ENCODE measurements around the gene AGAP1.

AGAP1 gene

DNA sequence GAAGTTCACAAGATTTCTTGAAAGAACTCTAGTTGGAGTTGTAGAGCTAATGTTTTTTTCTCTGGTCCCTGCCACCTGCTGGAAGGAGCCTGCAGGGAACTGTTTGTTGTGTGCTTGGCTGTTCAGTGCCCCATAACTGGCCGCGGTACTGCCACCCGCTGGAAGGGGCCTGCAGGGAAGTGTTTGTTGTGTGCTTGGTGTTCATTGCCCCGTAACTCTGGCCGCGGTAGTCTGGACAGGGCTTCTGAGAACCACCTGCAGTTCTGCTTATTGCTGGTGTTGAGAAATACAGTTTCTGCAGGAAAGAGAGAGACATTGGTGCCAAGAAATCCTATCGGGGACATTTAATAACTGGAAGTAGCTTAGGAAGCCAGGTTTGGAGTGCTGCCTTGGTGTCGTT, 58.1 kb downstream of the AGAP1 start:
- Histone ChIP-seq H3K4me1 (peaks cover 75% of the 10 kb centered on the region), H3K36me3 (no peaks in the 10 kb centered on the region), H4K20me1 (peaks cover 99% of the 10 kb centered on the region), H3K9me3 (no peaks in the 10 kb centered on the region), H3K27me3 (no peaks in the 10 kb centered on the region), H3K4me2 (peak overlapping the region; percentile 52), H3K27ac (no peak overlapping the region), H3K4me3 (no peak overlapping the region), H3K9ac (no peak overlapping the region)
- no peak for TF ChIP-seq Cebpa-rat (IDR thresholded peaks at IDR 0.05)

- Histone ChIP-seq H3K36me3 (no peaks in the 10 kb centered on the region), H4K20me1 (peaks cover 100% of the 10 kb centered on the region), H3K4me1 (peaks cover 74% of the 10 kb centered on the region), H3K9ac (no peak overlapping the region), H3K27me3 (no peaks in the 10 kb centered on the region), H3K27ac (no peak overlapping the region), H3K4me2 (peak overlapping the region; percentile 52), H3K4me3 (no peak overlapping the region), H3K9me3 (no peaks in the 10 kb centered on the region)
- no peak for TF ChIP-seq Cebpa-rat (IDR thresholded peaks at IDR 0.05)
These were observed 58.8 kb downstream of the AGAP1 start for GRCh38 chr2:235552671-235553070.

DNA sequence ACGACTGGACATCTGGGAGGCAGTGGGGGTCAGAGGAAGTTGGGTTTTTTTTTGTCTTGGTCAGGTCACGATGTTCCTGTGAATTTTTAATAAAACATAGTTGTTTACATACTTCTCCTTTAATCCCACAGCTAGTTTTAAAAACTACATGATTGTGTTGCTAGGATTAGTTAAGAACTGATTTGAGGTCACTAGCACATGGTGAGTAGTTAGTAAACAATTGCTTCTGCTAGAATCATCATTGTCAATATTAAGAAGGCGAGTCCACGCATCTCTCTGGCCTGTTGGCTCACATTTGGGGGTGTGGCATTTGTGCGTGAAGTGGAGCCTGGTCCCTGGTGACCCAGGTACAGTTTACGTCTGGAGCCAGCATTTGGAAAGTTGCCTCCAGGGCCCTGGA, 59.4 kb downstream of the AGAP1 start:
- 0 out of 2 replicates have a peak overlapping the region, but pooled peaks have one; percentile 64 for H3K4me2 ChIP-seq

DNA sequence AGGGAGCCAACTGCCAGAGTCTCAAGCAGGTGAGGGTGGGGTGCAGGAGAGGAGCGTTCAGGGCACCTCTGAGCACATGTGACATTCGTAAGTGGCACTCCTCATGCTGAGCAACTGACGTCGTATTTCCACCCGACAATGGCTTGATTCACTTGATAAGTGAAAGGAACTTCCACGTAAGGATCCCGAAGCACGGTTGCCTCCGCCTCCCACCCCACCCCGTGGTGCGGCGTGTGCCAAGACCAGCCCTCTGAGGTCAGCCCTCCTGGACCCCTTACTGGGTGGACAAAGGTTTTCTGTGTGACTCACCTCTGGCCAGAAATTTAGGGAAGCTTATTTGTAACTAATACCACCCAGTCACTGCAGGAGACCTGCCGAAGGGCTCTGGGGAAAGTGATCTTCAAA, 59.9 kb downstream of the AGAP1 start:
- Histone ChIP-seq H3K9me3 (no peaks in the 10 kb centered on the region), H3K4me1 (peaks cover 75% of the 10 kb centered on the region), H3K9ac (no peak overlapping the region), H4K20me1 (peaks cover 100% of the 10 kb centered on the region), H3K4me3 (no peak overlapping the region), H3K4me2 (peak overlapping the region; percentile 64; the same call in 1 of the 2 replicates), H3K27ac (no peak overlapping the region), H3K36me3 (no peaks in the 10 kb centered on the region), H3K27me3 (no peaks in the 10 kb centered on the region)
- no peak for TF ChIP-seq Cebpa-rat (IDR thresholded peaks at IDR 0.05)

More for the DNA sequence above, 59.4 kb downstream of the AGAP1 start:
- Histone ChIP-seq H4K20me1 (peaks cover 100% of the 10 kb centered on the region), H3K4me3 (no peak overlapping the region), H3K36me3 (no peaks in the 10 kb centered on the region), H3K9me3 (no peaks in the 10 kb centered on the region), H3K4me1 (peaks cover 74% of the 10 kb centered on the region), H3K9ac (no peak overlapping the region), H3K27ac (no peak overlapping the region), H3K27me3 (no peaks in the 10 kb centered on the region)
- TF ChIP-seq Cebpa-rat (IDR thresholded peaks at IDR 0.05) = no peak

DNA sequence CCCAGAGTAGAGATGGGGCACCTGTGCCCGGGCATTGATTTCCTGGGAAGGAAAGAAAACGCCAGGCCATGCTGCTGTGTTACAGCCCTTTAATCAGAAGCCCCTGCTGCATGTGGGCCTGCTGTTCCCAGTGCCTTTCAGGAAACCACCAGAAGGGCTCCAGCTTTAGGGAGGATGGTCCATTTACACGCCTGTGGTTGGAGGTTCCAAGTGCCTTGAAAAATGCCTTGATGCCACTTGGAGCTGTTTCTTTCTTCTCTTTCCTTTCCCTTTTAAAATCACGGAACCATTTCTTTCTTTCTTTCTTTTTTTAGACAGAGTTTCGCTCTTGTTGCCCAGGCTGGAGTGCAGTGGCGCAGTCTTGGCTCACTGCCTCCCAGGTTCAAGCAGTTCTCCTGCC, 60.5 kb downstream of the AGAP1 start:
- peak overlapping the region; percentile 64 for H3K4me2 ChIP-seq
- no peak overlapping the region for H3K27ac ChIP-seq
- H3K9me3 ChIP-seq = no peaks in the 10 kb centered on the region
- TF ChIP-seq Cebpa-rat (IDR thresholded peaks at IDR 0.05) = no peak
- H3K4me3 ChIP-seq = no peak overlapping the region
- no peak overlapping the region for H3K9ac ChIP-seq
- peaks cover 100% of the 10 kb centered on the region for H4K20me1 ChIP-seq
- no peaks in the 10 kb centered on the region for H3K27me3 ChIP-seq
- H3K36me3 ChIP-seq = no peaks in the 10 kb centered on the region
- peaks cover 76% of the 10 kb centered on the region for H3K4me1 ChIP-seq

DNA sequence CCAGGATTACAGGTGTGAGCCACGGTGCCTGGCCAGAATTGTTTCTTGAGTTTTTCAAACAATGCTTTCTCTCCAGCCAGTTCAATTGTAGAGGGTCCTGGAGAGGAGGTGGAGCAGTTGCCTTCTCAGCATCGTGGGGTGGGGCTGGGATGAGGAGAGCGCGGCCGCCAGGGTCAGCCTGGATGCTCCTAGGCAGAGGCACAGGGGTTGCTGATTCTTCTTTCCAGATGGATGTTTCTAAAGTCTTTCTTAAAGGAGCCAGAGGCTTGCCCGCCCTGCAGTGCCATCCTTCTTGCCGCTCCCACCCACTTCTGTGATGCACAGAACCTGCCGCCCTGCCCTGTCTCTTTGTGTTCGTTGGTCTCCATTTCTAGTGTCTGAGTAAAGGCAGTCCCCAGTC, 61.1 kb downstream of the AGAP1 start:
- Histone ChIP-seq H3K4me2 (peak overlapping the region; percentile 64), H3K27ac (no peak overlapping the region), H3K9me3 (no peaks in the 10 kb centered on the region), H3K27me3 (no peaks in the 10 kb centered on the region), H4K20me1 (peaks cover 100% of the 10 kb centered on the region), H3K9ac (no peak overlapping the region), H3K4me1 (peaks cover 78% of the 10 kb centered on the region), H3K4me3 (no peak overlapping the region), H3K36me3 (no peaks in the 10 kb centered on the region)
- no peak for TF ChIP-seq Cebpa-rat (IDR thresholded peaks at IDR 0.05)

GRCh38 chr2:235555371-235555770, 61.5 kb downstream of the AGAP1 start:
- TF ChIP-seq Cebpa-rat (IDR thresholded peaks at IDR 0.05) = no peak
- Histone ChIP-seq H3K4me2 (peak overlapping the region; percentile 64), H4K20me1 (peaks cover 100% of the 10 kb centered on the region)

GRCh38 chr2:235556086-235556485, 62.2 kb downstream of the AGAP1 start:
- Histone ChIP-seq H3K4me3 (no peak overlapping the region), H3K4me1 (peaks cover 87% of the 10 kb centered on the region), H4K20me1 (peaks cover 100% of the 10 kb centered on the region), H3K27me3 (no peaks in the 10 kb centered on the region), H3K9ac (no peak overlapping the region), H3K4me2 (peak overlapping the region; percentile 64), H3K27ac (no peak overlapping the region), H3K9me3 (no peaks in the 10 kb centered on the region), H3K36me3 (no peaks in the 10 kb centered on the region)
- no peak for TF ChIP-seq Cebpa-rat (IDR thresholded peaks at IDR 0.05)

More at GRCh38 chr2:235555371-235555770, 61.5 kb downstream of the AGAP1 start:
- no peaks in the 10 kb centered on the region for H3K27me3 ChIP-seq
- H3K27ac ChIP-seq = no peak overlapping the region
- H3K4me1 ChIP-seq = peaks cover 81% of the 10 kb centered on the region
- no peaks in the 10 kb centered on the region for H3K9me3 ChIP-seq
- H3K9ac ChIP-seq = no peak overlapping the region
- no peak overlapping the region for H3K4me3 ChIP-seq
- no peaks in the 10 kb centered on the region for H3K36me3 ChIP-seq

- H3K4me3 ChIP-seq = no peak overlapping the region
- no peaks in the 10 kb centered on the region for H3K36me3 ChIP-seq
- peaks cover 87% of the 10 kb centered on the region for H3K4me1 ChIP-seq
- no peak overlapping the region for H3K9ac ChIP-seq
- H3K9me3 ChIP-seq = no peaks in the 10 kb centered on the region
- H4K20me1 ChIP-seq = peaks cover 100% of the 10 kb centered on the region
- no peaks in the 10 kb centered on the region for H3K27me3 ChIP-seq
- TF ChIP-seq Cebpa-rat (IDR thresholded peaks at IDR 0.05) = no peak
- no peak overlapping the region for H3K27ac ChIP-seq
- no peak overlapping the region for H3K4me2 ChIP-seq
These were observed 63.1 kb downstream of the AGAP1 start for GRCh38 chr2:235556901-235557300.

DNA sequence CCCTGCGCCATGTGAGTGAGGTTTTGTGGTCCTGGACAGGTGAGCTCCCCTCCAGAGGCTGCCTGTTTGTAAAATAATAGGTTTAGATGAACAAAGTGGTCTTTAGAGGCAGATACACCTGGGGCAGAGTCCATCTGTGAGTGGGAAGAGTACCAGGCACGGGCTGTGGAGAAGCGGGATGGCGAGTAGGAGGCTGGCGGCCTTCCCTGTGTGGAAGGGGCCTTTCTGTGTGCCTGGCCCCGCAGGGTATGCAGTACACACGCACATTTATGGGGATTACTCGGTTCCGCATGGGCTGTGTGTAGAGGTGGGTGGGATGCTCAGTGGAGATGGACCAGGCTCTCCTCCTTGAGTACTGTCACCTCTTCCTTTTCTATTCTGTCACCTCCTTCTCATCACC, 64.1 kb downstream of the AGAP1 start:
- no peak for TF ChIP-seq Cebpa-rat (IDR thresholded peaks at IDR 0.05)
- Histone ChIP-seq H3K27ac (no peak overlapping the region), H3K4me1 (peaks cover 87% of the 10 kb centered on the region)

GRCh38 chr2:235558572-235558971, 64.7 kb downstream of the AGAP1 start:
- no peaks in the 10 kb centered on the region for H3K27me3 ChIP-seq
- no peak overlapping the region for H3K4me3 ChIP-seq
- H3K9me3 ChIP-seq = no peaks in the 10 kb centered on the region
- peak overlapping the region; percentile 61 for H3K4me2 ChIP-seq
- no peak for TF ChIP-seq Cebpa-rat (IDR thresholded peaks at IDR 0.05)
- H3K36me3 ChIP-seq = no peaks in the 10 kb centered on the region
- 0 out of 2 replicates have a peak overlapping the region, but pooled peaks have one; percentile 19 for H3K9ac ChIP-seq
- H3K4me1 ChIP-seq = peaks cover 88% of the 10 kb centered on the region
- H3K27ac ChIP-seq = no peak overlapping the region
- peaks cover 100% of the 10 kb centered on the region for H4K20me1 ChIP-seq

More for the DNA sequence above, 64.1 kb downstream of the AGAP1 start:
- Histone ChIP-seq H3K4me2 (peak overlapping the region; percentile 61; the same call in 1 of the 2 replicates), H4K20me1 (peaks cover 100% of the 10 kb centered on the region), H3K27me3 (no peaks in the 10 kb centered on the region), H3K9me3 (no peaks in the 10 kb centered on the region), H3K36me3 (no peaks in the 10 kb centered on the region), H3K4me3 (no peak overlapping the region), H3K9ac (no peak overlapping the region)
